ENCODE measurements around the gene ABHD14A.
"Not testable (repeated sequence)": the region's sequence is repeated elsewhere in the genome, so short reads cannot be mapped to it uniquely, and the experiment has no call there.

Gene ABHD14A

GRCh38 chr3:51974963-51975851 lies at the start of gene ABHD14A:
Gene ABHD14A (plus strand): TSS chr3:51975064. CDS start chr3:51975136, 72 bp downstream.
- DNase-seq (ENCODE audit: low spot score), result peak; percentile 76

- DNase-seq (ENCODE audit: low spot score), result no peak
Observed at GRCh38 chr3:51927061-51927977, 47.5 kb upstream of the ABHD14A start.

- no peak for DNase-seq (ENCODE audit: low spot score)
Observed at GRCh38 chr3:51928438-51928837, 46.4 kb upstream of the ABHD14A start.

- not testable (repeated sequence) for DNase-seq (ENCODE audit: low spot score)
Observed at GRCh38 chr3:51928981-51929380, 45.9 kb upstream of the ABHD14A start.

GRCh38 chr3:51929420-51930003 lies 45.4 kb upstream of the ABHD14A start:
- DNase-seq (ENCODE audit: low spot score), result no peak

- DNase-seq (ENCODE audit: low spot score), result no peak
Observed at GRCh38 chr3:51930439-51930838, 44.4 kb upstream of the ABHD14A start.

- DNase-seq (ENCODE audit: low spot score), result no peak
Observed at GRCh38 chr3:51931756-51932155, 43.1 kb upstream of the ABHD14A start.

- no peak for DNase-seq (ENCODE audit: low spot score)
Observed at GRCh38 chr3:51932471-51933370, 42.1 kb upstream of the ABHD14A start.

- no peak for DNase-seq (ENCODE audit: low spot score)
Observed at GRCh38 chr3:51933471-51934138, 41.3 kb upstream of the ABHD14A start.

GRCh38 chr3:51934139-51934850 lies 40.6 kb upstream of the ABHD14A start:
- DNase-seq (ENCODE audit: low spot score), result no peak

- no peak for DNase-seq (ENCODE audit: low spot score)
Observed at GRCh38 chr3:51934991-51935885, 39.6 kb upstream of the ABHD14A start.

GRCh38 chr3:51935886-51936755 lies 38.7 kb upstream of the ABHD14A start:
- DNase-seq (ENCODE audit: low spot score), result no peak

GRCh38 chr3:51937014-51937413 lies 37.9 kb upstream of the ABHD14A start:
- no peak for DNase-seq (ENCODE audit: low spot score)

GRCh38 chr3:51937611-51938450 lies 37.0 kb upstream of the ABHD14A start:
- DNase-seq (ENCODE audit: low spot score), result no peak

GRCh38 chr3:51938780-51939425 lies 36.0 kb upstream of the ABHD14A start:
- DNase-seq (ENCODE audit: low spot score), result no peak

- no peak for DNase-seq (ENCODE audit: low spot score)
Observed at GRCh38 chr3:51940648-51941462, 34.0 kb upstream of the ABHD14A start.

Measured in globus pallidus (tissue), 1 donor.